ENCODE results near the gene PRPSAP1. TPM values are rescaled to one million over a fixed set of nuclear protein-coding genes. Genes with fewer than 3 reads are reported as not detected.
"Not testable (repeated sequence)": the region's sequence is repeated elsewhere in the genome, so short reads cannot be mapped to it uniquely, and the experiment has no call there.

The PRPSAP1 gene
- total RNA-seq, 1 donor from 2014 or later, result 68.5 TPM

DNA sequence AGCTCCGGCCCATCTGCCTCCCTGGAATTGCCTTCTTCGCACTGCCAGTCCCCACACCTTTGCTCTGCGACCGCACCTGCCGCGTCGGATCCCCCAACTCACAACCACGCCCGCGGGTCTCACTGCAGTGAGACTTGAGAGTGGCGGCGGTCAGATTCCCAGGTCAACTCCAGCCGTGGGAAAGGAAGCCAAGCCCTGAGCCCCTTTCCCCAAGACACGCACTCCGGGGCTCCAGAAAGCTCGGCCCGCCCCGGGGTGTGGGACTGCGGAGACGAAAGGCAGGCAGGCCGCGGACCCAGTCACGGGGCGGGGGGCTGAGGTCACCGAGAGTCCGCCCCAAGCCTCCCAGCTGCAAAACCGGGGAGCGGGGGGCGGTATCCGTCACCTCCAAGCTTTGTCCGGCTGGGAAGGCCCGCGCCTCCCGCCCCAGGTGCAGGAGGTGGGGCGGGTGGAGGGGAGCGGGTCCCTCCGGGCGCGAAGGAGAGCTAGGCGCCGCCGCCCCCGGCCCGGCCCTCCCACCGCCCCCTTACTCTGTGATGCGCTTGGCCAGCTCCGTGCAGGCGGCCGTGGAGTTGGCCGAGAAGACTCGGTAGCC is 615 bp downstream of the PRPSAP1 start:
- H3K27me3 Mint-ChIP-seq (ENCODE audit: unreplicated experiment), result peaks cover 3% of the 10 kb centered on the region
- H3K4me3 Mint-ChIP-seq (ENCODE audit: unreplicated experiment), result peak overlapping the region; percentile 96
- TF ChIP-seq, protein P1, sequence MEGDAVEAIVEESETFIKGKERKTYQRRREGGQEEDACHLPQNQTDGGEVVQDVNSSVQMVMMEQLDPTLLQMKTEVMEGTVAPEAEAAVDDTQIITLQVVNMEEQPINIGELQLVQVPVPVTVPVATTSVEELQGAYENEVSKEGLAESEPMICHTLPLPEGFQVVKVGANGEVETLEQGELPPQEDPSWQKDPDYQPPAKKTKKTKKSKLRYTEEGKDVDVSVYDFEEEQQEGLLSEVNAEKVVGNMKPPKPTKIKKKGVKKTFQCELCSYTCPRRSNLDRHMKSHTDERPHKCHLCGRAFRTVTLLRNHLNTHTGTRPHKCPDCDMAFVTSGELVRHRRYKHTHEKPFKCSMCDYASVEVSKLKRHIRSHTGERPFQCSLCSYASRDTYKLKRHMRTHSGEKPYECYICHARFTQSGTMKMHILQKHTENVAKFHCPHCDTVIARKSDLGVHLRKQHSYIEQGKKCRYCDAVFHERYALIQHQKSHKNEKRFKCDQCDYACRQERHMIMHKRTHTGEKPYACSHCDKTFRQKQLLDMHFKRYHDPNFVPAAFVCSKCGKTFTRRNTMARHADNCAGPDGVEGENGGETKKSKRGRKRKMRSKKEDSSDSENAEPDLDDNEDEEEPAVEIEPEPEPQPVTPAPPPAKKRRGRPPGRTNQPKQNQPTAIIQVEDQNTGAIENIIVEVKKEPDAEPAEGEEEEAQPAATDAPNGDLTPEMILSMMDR (IDR thresholded peaks at IDR 0.05; ENCODE audit: partially characterized antibody, unreplicated experiment), result no peak
- DNase-seq, result peak; percentile 53
- peaks cover 10% of the 10 kb centered on the region for H3K4me1 Mint-ChIP-seq (ENCODE audit: low read depth, unreplicated experiment)
- H3K36me3 Mint-ChIP-seq (ENCODE audit: unreplicated experiment), result no peaks in the 10 kb centered on the region
- H3K27ac Mint-ChIP-seq (ENCODE audit: unreplicated experiment), result peak overlapping the region; percentile 80
- peaks cover 8% of the 10 kb centered on the region for H3K9me3 Mint-ChIP-seq (ENCODE audit: unreplicated experiment)

DNA sequence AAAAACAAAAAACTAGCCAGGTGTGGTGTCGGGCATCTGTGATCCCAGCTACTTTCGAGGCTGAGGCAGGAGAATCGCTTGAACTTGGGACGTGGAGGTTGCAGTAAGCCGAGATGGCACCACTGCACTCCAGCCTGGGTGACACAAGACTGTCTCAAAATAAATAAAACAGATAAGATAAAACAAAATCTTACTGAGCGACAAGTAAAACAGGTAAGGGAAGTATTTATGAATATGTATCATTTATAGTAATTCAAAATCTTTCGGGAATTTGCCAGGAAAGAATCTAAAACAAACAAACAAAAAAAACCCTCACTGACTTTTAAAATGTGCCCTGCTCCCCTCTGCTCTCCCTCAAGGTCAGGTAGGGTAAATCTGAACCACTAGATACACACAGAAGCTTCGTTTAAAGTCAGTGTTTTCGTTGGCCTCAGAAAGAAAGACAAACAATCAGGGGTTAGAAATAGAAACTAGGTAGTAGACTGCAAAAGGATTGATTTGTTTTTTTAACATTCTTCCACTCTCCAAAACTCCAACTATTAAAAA is 2.1 kb downstream of the PRPSAP1 start:
- peaks cover 10% of the 10 kb centered on the region for H3K4me1 Mint-ChIP-seq (ENCODE audit: low read depth, unreplicated experiment)
- DNase-seq, result no peak
- H3K4me3 Mint-ChIP-seq (ENCODE audit: unreplicated experiment), result peak overlapping the region; percentile 96
- H3K27me3 Mint-ChIP-seq (ENCODE audit: unreplicated experiment), result peaks cover 3% of the 10 kb centered on the region
- H3K27ac Mint-ChIP-seq (ENCODE audit: unreplicated experiment), result peak overlapping the region; percentile 62
- TF ChIP-seq, protein P1 (IDR thresholded peaks at IDR 0.05; ENCODE audit: partially characterized antibody, unreplicated experiment), result no peak
- peaks cover 6% of the 10 kb centered on the region for H3K9me3 Mint-ChIP-seq (ENCODE audit: unreplicated experiment)
- no peaks in the 10 kb centered on the region for H3K36me3 Mint-ChIP-seq (ENCODE audit: unreplicated experiment)

DNA sequence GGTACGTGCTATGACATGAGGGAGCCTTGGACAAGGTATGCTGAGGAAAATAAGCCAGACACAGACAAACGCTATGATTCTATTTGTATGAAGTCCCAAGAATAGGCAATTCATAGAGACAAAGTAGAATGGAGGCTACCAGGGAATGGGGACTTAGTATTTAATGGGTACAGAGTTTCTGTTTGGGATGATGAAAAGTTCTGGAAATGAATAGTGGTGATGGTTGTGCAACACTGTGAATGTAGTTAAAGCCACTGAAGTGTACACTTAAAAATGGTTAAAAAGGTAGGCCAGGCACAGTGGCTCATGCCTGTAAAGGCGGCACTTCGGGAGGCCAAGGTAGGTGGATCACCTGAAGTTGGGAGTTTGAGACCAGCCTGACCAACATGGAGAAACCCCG is 3.3 kb downstream of the PRPSAP1 start:
- H3K36me3 Mint-ChIP-seq (ENCODE audit: unreplicated experiment), result no peaks in the 10 kb centered on the region
- DNase-seq, result no peak
- H3K4me1 Mint-ChIP-seq (ENCODE audit: low read depth, unreplicated experiment), result peaks cover 17% of the 10 kb centered on the region
- H3K4me3 Mint-ChIP-seq (ENCODE audit: unreplicated experiment), result no peak overlapping the region
- H3K27me3 Mint-ChIP-seq (ENCODE audit: unreplicated experiment), result peaks cover 8% of the 10 kb centered on the region
- peaks cover 9% of the 10 kb centered on the region for H3K9me3 Mint-ChIP-seq (ENCODE audit: unreplicated experiment)
- TF ChIP-seq, protein P1 (IDR thresholded peaks at IDR 0.05; ENCODE audit: partially characterized antibody, unreplicated experiment), result no peak
- no peak overlapping the region for H3K27ac Mint-ChIP-seq (ENCODE audit: unreplicated experiment)

DNA sequence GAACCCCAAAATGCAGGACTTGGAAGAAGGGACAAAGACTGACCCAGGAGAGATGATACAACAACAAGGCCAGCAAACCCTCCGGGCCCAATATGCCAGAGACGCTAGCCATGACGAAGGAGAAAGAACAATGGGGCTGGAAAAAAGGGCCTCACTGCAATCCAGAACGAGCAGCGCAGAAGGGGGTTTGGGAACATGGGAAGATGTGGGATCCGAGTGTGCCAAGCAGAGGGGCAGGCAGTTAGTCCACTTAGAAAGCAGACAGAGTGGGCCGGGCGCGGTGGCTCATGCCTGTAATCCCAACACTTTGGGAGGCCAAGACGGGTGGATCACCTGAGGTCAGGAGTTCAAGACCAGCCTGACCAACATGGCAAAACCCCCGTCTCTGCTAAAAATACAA is 6.8 kb downstream of the PRPSAP1 start:
- H3K27me3 Mint-ChIP-seq (ENCODE audit: unreplicated experiment); H3K27ac Mint-ChIP-seq (ENCODE audit: unreplicated experiment); H3K4me3 Mint-ChIP-seq (ENCODE audit: unreplicated experiment); DNase-seq; H3K9me3 Mint-ChIP-seq (ENCODE audit: unreplicated experiment); H3K36me3 Mint-ChIP-seq (ENCODE audit: unreplicated experiment): not testable (repeated sequence)
- H3K4me1 Mint-ChIP-seq (ENCODE audit: low read depth, unreplicated experiment), result peaks cover 11% of the 10 kb centered on the region

DNA sequence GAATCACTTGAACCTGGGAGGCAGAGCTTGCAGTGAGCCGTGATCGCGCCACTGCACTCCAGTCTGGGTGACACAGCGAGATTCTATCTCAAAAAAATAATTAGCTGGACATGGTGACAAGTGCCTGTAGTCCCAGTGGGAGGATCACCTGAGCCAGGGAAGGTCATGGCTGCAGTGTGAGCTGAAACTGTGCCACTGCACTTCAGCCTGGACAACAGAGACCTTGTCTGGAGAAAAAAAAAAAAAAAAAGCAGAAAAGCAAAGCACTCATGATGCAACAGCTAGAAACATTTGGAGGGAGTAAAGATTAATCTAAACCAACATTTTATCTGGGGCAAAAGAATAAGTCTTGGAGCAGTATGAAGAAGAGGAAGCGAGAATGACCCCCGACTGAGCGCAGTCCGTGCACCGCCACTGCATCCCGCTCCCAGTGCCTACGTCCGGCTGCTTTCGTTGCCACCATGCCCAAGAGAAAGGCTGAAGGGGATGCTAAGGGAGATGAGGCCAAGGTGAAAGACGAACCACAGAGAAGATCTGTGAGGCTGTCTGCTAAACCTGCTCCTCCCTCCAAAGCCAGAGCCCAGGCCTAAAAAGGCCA is 8.2 kb downstream of the PRPSAP1 start:
- Mint-ChIP-seq H3K9me3 (ENCODE audit: unreplicated experiment) (peaks cover 3% of the 10 kb centered on the region), H3K36me3 (ENCODE audit: unreplicated experiment) (no peaks in the 10 kb centered on the region), H3K27ac (ENCODE audit: unreplicated experiment) (peak overlapping the region; percentile 63), H3K4me1 (ENCODE audit: low read depth, unreplicated experiment) (peaks cover 9% of the 10 kb centered on the region), H3K27me3 (ENCODE audit: unreplicated experiment) (peaks cover 5% of the 10 kb centered on the region), H3K4me3 (ENCODE audit: unreplicated experiment) (peak overlapping the region; percentile 43)
- DNase-seq, result no peak
- TF ChIP-seq, protein P1 (IDR thresholded peaks at IDR 0.05; ENCODE audit: partially characterized antibody, unreplicated experiment), result no peak
